Eye (tissue), 1 donor: ENCODE data around the gene ADGRL3.
A peak's percentile ranks its signal among the peaks of the same experiment; 100 is the strongest.
"Not testable (repeated sequence)": the region's sequence is repeated elsewhere in the genome, so short reads cannot be mapped to it uniquely, and the experiment has no call there.

Experiments
- DNase-seq: peaks from one replicate; pipeline ENCODE4 v3.0.0-alpha.2; 2015

The ADGRL3 gene

GRCh38 chr4:61509721-61510241 lies 309.7 kb downstream of the ADGRL3 start:
- not testable (repeated sequence) for DNase-seq

- DNase-seq, result no peak
These were observed 311.8 kb downstream of the ADGRL3 start for GRCh38 chr4:61511716-61512488.

- no peak for DNase-seq
These were observed 314.9 kb downstream of the ADGRL3 start for GRCh38 chr4:61514991-61515390.

- DNase-seq, result no peak
These were observed 317.0 kb downstream of the ADGRL3 start for GRCh38 chr4:61517144-61517543.

GRCh38 chr4:61520166-61520565 lies 320.0 kb downstream of the ADGRL3 start:
- no peak for DNase-seq

- no peak for DNase-seq
These were observed 320.6 kb downstream of the ADGRL3 start for GRCh38 chr4:61520681-61521160.

- DNase-seq, result no peak
These were observed 321.3 kb downstream of the ADGRL3 start for GRCh38 chr4:61521451-61521850.

- DNase-seq, result no peak
These were observed 322.2 kb downstream of the ADGRL3 start for GRCh38 chr4:61522312-61522711.

- DNase-seq, result no peak
These were observed 327.8 kb downstream of the ADGRL3 start for GRCh38 chr4:61527888-61528287.

- DNase-seq, result no peak
These were observed 328.5 kb downstream of the ADGRL3 start for GRCh38 chr4:61528595-61528994.

- DNase-seq, result peak; percentile 48
These were observed 331.1 kb downstream of the ADGRL3 start for GRCh38 chr4:61531188-61531587.

GRCh38 chr4:61532336-61533000 lies 332.3 kb downstream of the ADGRL3 start:
- peak; percentile 91 for DNase-seq

GRCh38 chr4:61533140-61533539 lies 333.0 kb downstream of the ADGRL3 start:
- DNase-seq, result no peak

GRCh38 chr4:61540944-61541343 lies 340.8 kb downstream of the ADGRL3 start:
- no peak for DNase-seq

GRCh38 chr4:61541459-61541858 lies 341.3 kb downstream of the ADGRL3 start:
- DNase-seq, result peak; percentile 24

GRCh38 chr4:61543976-61544375 lies 343.9 kb downstream of the ADGRL3 start:
- no peak for DNase-seq

GRCh38 chr4:61545902-61546480 lies 345.9 kb downstream of the ADGRL3 start:
- DNase-seq, result no peak

GRCh38 chr4:61549336-61549735 lies 349.2 kb downstream of the ADGRL3 start:
- no peak for DNase-seq

- DNase-seq, result no peak
These were observed 353.5 kb downstream of the ADGRL3 start for GRCh38 chr4:61553557-61554125.

GRCh38 chr4:61555789-61556188 lies 355.7 kb downstream of the ADGRL3 start:
- no peak for DNase-seq

GRCh38 chr4:61556277-61556676 lies 356.2 kb downstream of the ADGRL3 start:
- no peak for DNase-seq

GRCh38 chr4:61559396-61559795 lies 359.3 kb downstream of the ADGRL3 start:
- DNase-seq, result no peak

GRCh38 chr4:61561028-61561427 lies 360.9 kb downstream of the ADGRL3 start:
- no peak for DNase-seq
